OCI-LY3 (cell line): ENCODE results near the gene AMOT.
A peak's percentile ranks its signal among the peaks of the same experiment; 100 is the strongest.

Source experiments
- H2AFZ ChIP-seq: fragments of 200-600, 300-600 bp; shearing (Covaris generic); 2 replicates; pipeline ENCODE4 v1.6.0; 2014; ENCODE audit warnings: antibody characterized with exemption, low read depth, low read length
- H3K27ac ChIP-seq: fragments of 200-600, 300-600 bp; sonication (generic); 2 replicates; pipeline ENCODE4 v1.5.1; 2014; ENCODE audit warnings: mild to moderate bottlenecking, low read length, moderate library complexity, mixed read lengths
- H3K27me3 ChIP-seq: fragments of 200-600, 300-600 bp; sonication (generic); 2 replicates; pipeline ENCODE4 v1.6.1; 2014; ENCODE audit warnings: low read depth, low read length, mixed read lengths
- H3K36me3 ChIP-seq: fragments of 200-600, 300-600 bp; sonication (generic); replicated peaks from 2 replicates; pipeline ENCODE3; 2014; ENCODE audit warnings: low read depth, low read length, mixed read lengths
- H3K4me1 ChIP-seq: fragments of 300-600, 200-600 bp; sonication (generic); 2 replicates; pipeline ENCODE4 v1.6.1; 2014; ENCODE audit warnings: low read length, mixed read lengths
- H3K4me2 ChIP-seq: fragments of 200-600, 300-600 bp; sonication (generic); 2 replicates; pipeline ENCODE4 v1.6.1; 2014; ENCODE audit warnings: low read length, mixed read lengths
- H3K4me3 ChIP-seq: fragments of 300-600, 200-600 bp; sonication (generic); 2 replicates; pipeline ENCODE4 v1.5.1; 2014; ENCODE audit warnings: antibody characterized with exemption, mild to moderate bottlenecking, low read length, moderate library complexity
- H3K79me2 ChIP-seq: fragments of 300-600, 200-600 bp; shearing (Covaris generic); 2 replicates; pipeline ENCODE4 v1.6.1; 2014; ENCODE audit warnings: mild to moderate bottlenecking, low read length, mixed read lengths
- H3K9ac ChIP-seq: fragments of 300-600, 200-600 bp; shearing (Covaris generic); 2 replicates; pipeline ENCODE4 v1.6.0; 2014; ENCODE audit warnings: mild to moderate bottlenecking, low read length, moderate library complexity
- H3K9me3 ChIP-seq: fragments of 200-600, 300-600 bp; shearing (Covaris generic); 2 replicates; pipeline ENCODE4 v1.6.1; 2014; ENCODE audit warnings: low read length, mixed read lengths; ENCODE audit not compliant: insufficient read depth
- H4K20me1 ChIP-seq: fragments of 200-600, 300-600 bp; sonication (generic); 2 replicates; pipeline ENCODE4 v1.6.1; 2016; ENCODE audit warnings: low read length, mixed read lengths; ENCODE audit not compliant: insufficient read depth
- EZH2phosphoT487 ChIP-seq: fragments of 200-600 bp; shearing (Covaris generic); IDR thresholded peaks from 2 replicates; pipeline ENCODE4 v1.6.1; 2018; ENCODE audit warnings: antibody characterized with exemption, mixed run types, low read depth
- TF ChIP-seq, protein P1 (sequence below): fragments of 200-600, 300-600 bp; sonication (generic); IDR thresholded peaks from 2 replicates; pipeline ENCODE4 v1.5.1; 2014; ENCODE audit warnings: antibody characterized with exemption, low read length, low read depth

AMOT gene, protein sequence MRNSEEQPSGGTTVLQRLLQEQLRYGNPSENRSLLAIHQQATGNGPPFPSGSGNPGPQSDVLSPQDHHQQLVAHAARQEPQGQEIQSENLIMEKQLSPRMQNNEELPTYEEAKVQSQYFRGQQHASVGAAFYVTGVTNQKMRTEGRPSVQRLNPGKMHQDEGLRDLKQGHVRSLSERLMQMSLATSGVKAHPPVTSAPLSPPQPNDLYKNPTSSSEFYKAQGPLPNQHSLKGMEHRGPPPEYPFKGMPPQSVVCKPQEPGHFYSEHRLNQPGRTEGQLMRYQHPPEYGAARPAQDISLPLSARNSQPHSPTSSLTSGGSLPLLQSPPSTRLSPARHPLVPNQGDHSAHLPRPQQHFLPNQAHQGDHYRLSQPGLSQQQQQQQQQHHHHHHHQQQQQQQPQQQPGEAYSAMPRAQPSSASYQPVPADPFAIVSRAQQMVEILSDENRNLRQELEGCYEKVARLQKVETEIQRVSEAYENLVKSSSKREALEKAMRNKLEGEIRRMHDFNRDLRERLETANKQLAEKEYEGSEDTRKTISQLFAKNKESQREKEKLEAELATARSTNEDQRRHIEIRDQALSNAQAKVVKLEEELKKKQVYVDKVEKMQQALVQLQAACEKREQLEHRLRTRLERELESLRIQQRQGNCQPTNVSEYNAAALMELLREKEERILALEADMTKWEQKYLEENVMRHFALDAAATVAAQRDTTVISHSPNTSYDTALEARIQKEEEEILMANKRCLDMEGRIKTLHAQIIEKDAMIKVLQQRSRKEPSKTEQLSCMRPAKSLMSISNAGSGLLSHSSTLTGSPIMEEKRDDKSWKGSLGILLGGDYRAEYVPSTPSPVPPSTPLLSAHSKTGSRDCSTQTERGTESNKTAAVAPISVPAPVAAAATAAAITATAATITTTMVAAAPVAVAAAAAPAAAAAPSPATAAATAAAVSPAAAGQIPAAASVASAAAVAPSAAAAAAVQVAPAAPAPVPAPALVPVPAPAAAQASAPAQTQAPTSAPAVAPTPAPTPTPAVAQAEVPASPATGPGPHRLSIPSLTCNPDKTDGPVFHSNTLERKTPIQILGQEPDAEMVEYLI

DNA sequence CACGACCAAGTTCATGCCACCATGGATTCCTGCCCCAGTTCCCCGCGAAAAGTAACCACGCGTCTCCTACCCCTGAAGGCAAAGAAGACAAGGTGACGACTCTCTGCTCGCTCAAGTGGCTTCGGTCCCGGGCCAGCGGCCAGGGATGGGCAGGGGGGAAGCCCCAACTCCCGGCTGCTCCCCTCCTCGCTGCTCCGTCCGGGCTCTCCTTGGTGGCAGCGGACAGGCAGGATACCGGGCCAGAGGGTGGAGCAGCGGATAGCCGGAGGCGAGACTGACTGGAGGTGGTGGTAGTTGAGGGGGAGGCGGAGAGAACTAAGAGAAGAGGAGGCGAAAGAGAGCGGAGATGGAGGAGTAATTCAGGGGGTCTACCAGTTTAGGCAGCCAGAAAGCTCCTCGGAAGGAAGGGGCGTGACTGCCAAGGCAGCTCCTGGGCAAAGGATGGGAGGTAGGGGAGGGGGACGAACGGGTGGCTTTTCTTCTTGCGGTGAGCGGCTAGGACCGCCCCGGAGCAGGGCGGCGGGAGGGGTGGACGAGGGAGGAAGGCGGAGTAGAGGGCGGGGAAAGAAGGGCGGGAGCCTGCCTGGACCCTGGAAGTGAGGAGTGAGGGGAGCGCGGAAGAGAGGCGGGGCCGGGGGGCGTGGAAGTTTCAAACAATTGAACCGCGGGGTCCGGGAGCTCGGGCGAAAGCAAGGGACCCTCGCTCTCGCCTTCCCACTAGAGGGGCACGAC, at the start of gene AMOT:
TSS of gene AMOT (minus strand) at position 450 of the 732 bp plus-strand sequence. CDS start 17,705 bp downstream, outside the sequence.
- no peaks in the 10 kb centered on the region for H3K9me3 ChIP-seq
- H3K4me2 ChIP-seq: peak within 1 kb of the TSS; percentile 86
- H3K79me2 ChIP-seq: peaks cover 26% of the 10 kb centered on the region
- TF ChIP-seq, protein P1, sequence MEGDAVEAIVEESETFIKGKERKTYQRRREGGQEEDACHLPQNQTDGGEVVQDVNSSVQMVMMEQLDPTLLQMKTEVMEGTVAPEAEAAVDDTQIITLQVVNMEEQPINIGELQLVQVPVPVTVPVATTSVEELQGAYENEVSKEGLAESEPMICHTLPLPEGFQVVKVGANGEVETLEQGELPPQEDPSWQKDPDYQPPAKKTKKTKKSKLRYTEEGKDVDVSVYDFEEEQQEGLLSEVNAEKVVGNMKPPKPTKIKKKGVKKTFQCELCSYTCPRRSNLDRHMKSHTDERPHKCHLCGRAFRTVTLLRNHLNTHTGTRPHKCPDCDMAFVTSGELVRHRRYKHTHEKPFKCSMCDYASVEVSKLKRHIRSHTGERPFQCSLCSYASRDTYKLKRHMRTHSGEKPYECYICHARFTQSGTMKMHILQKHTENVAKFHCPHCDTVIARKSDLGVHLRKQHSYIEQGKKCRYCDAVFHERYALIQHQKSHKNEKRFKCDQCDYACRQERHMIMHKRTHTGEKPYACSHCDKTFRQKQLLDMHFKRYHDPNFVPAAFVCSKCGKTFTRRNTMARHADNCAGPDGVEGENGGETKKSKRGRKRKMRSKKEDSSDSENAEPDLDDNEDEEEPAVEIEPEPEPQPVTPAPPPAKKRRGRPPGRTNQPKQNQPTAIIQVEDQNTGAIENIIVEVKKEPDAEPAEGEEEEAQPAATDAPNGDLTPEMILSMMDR: no peak
- TF ChIP-seq EZH2phosphoT487: no peak
- H4K20me1 ChIP-seq: no peaks in the 10 kb centered on the region
- H3K27me3 ChIP-seq: no peaks in the 10 kb centered on the region
- H3K9ac ChIP-seq: peak within 1 kb of the TSS; percentile 85
- H3K4me3 ChIP-seq: peak within 1 kb of the TSS; percentile 95
- H3K27ac ChIP-seq: peak within 1 kb of the TSS; percentile 66
- peaks cover 3% of the 10 kb centered on the region for H3K36me3 ChIP-seq
- peak within 1 kb of the TSS; percentile 87 for H2AFZ ChIP-seq
- H3K4me1 ChIP-seq: peaks cover 48% of the 10 kb centered on the region

DNA sequence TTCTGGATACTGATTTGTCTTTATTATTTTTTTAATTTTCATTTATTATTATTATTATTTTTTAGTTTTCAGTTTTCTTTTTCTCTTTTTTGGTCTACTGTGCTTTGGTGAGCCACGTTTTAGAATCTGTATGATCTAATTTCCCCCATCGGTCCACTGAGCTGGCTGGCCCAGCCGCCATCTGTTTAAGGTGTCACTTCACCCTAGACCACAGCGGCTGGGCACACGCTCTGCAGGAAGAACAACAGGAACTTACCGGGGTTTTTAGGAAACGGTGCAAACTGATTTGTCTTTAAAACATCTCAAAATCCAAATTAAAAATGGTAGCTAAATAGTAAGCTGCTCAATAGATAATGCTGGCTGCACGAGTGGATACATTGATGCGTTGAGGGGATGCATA, 48.8 kb upstream of the AMOT start:
- Histone ChIP-seq H3K4me1 (no peaks in the 10 kb centered on the region), H2AFZ (no peak overlapping the region), H3K4me2 (no peak overlapping the region), H3K79me2 (no peaks in the 10 kb centered on the region), H3K4me3 (no peak overlapping the region), H4K20me1 (no peaks in the 10 kb centered on the region), H3K36me3 (no peaks in the 10 kb centered on the region), H3K27me3 (no peaks in the 10 kb centered on the region), H3K9ac (no peak overlapping the region), H3K9me3 (no peaks in the 10 kb centered on the region), H3K27ac (no peak overlapping the region)
- TF ChIP-seq, protein P1: no peak
- TF ChIP-seq EZH2phosphoT487: no peak

DNA sequence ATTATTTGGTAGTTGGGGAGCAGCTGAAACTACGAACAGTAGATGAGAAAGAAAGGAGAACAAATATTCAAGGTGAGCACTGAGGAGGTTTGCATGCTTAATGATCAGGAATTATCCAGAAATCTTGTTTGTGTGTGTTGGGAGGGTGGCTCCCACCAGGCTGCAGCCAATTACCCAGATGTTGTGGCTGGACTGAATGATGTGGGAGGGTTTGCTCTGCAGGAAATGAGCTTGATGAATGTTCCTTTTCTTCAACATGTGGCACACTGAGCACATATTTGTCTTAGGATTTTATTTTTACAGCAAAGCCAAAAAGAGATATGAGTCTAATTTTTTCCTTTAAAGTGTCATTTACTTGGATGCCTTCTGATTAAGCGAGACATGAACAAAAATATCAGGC, 48.3 kb upstream of the AMOT start:
- no peak overlapping the region for H3K27ac ChIP-seq
- TF ChIP-seq, protein P1: no peak
- TF ChIP-seq EZH2phosphoT487: no peak
- no peaks in the 10 kb centered on the region for H3K9me3 ChIP-seq
- H2AFZ ChIP-seq: no peak overlapping the region
- no peaks in the 10 kb centered on the region for H3K79me2 ChIP-seq
- H3K27me3 ChIP-seq: no peaks in the 10 kb centered on the region
- H3K36me3 ChIP-seq: no peaks in the 10 kb centered on the region
- no peak overlapping the region for H3K4me3 ChIP-seq
- H3K9ac ChIP-seq: no peak overlapping the region
- no peaks in the 10 kb centered on the region for H4K20me1 ChIP-seq
- H3K4me2 ChIP-seq: no peak overlapping the region
- H3K4me1 ChIP-seq: no peaks in the 10 kb centered on the region
